Measurements from ENCODE around the gene KCTD2.
A peak's percentile ranks its signal among the peaks of the same experiment; 100 is the strongest.
"Not testable (repeated sequence)": the region's sequence is repeated elsewhere in the genome, so short reads cannot be mapped to it uniquely, and the experiment has no call there.

The KCTD2 gene

DNA sequence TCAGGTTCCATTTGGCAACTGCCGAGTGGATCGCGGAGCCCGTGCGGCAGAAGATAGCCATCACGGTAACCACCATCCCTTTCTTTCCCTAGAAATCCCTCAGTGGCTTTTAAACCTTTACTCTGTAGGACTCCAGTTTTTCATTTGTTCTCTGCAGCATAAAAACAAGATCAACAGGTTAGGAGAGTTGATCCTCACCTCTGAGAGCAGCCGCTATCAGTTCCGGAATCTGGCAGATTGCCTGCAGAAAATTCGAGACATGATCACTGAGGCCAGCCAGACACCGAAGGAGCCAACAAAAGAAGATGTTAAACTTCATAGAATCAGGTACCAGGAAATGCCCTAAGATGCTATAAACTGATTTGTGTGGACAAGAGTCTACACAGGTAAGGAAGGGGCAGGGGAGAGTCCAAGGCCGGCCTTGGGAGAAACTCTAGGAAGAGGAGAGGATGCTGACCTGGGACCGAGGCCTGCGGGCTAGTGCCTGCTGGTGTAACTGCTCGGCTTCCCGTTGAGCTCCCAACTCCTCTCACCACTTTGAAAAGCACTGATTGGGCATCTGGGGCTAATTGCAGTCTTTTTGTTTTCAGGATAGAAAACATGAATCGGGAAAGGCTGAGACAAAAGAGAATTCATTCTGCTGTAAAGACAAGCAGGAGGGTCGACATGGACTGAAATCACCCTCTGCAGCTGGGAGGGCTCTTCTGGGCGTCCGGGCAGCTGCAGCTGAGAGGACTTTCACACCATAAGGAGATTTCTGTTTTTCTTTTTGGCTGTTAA, 26.5 kb upstream of the KCTD2 start:
- no peak for DNase-seq

DNA sequence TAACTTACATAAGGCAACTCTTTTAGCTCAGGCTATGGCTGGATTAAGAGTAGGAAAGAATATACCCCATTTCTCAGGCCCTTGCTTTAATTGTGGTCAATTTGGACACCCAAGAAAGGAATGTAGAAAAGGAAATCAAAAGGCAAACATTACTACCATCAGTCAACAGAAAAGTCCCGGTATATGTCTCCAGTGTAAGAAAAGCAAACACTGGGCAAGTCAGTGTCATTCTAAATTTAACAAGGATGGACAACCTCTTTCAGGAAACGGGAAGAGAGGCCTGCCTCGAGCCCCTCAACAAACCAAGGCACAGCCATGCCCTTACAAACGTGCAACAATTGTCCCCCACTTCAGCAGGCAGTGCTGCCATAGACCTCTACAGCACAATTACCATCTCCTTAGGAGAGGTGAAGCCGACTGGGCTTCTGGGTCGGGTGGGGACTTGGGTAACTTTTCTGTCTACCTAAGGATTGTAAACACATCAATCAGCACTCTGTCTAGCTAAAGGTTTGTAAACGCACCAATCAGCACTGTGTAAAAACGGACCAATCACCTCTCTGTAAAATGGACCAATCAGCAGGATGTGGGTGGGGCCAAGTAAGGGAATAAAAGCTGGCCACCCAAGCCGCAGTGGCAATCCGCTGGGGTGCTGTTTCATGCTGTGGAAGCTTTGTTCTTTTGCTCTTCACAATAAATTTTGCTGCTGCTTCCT, 22.2 kb upstream of the KCTD2 start:
- no peak for DNase-seq

DNA sequence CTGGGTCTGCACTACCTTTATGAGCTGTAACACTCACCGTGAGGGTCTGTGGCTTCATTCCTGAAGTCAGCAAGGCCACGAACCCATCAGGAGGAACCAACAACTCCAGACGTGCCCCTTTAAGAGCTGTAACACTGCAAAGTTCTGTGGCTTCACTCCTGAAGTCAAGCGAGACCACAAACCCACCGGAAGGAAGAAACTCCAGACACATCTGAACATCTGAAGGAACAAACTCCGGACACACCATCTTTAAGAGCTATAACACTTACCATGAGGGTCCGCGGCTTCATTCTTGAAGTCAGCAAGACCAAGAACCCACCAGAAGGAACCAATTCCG, 21.7 kb upstream of the KCTD2 start:
- not testable (repeated sequence) for DNase-seq

DNA sequence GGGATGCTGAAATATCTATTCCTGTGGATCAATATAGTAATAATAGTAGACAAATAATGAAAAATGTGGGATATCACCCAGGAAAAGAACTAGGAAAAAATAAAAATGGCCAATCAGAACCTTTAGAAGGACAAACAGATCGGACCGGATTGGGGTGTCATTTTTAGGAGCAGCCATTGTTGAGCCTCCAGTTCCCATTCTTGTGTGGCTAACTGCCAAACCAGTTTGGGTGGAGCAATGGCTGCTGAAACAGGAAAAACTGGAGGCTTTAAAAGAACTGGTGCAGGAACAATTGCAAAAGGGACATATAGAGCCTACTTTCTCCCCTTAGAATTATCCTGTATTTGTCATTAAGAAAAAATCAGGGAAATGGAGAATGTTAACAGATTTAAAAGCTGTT, 20.4 kb upstream of the KCTD2 start:
- DNase-seq: not testable (repeated sequence)

DNA sequence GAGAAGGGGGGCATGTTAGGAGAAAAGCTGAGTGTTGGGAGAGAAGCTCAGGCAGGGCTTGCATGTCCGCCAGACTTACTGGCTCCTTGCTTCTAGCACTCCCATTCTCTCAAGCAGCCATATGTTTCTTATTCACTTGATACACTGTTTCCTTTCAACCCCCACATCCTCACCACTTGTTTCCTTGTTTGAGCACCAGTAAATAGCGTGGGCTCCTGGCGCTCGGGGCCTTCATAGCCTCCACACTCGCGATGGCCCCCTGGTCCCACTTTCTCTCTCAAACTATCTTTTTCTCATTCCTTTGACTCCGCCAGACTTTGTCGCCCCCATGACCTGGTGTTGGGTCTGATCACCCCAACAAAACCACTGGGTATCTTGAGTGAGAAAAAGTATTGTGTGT, 16.9 kb upstream of the KCTD2 start:
- DNase-seq: no peak

DNA sequence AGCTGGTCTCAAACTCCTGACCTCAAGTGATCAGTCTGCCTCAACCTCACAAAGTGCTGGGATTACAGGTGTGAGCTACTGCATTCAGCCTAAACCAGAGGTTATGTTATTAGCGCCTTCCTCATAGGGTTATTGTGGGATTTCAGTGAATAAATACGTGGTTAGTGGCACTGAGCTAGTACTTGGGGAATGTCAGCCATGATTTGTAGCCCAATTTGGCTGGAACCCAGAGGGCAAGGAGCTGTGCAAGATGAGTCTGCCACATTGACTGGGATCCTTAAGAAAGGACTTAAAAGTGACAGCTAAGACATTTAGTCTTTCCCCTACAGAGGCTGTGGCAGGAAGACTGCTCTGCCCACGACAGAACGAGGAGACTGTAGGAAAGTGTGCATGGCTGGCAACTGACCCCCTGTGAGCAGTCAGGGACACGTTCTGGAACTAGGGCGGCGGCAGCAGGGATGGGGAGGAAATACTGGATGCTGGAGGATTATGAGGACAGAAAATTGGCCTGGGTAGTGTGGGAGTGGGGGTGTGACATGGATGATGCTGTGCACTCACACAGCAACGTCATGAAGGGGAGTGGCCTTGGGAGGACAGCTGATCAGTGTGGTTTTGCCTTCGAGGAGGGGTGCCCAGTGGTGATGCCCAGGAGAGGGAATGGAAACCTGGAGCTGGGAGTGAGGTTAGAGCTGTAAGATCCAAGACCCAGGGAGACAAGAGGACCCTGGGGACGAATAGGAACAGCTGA, 14.9 kb upstream of the KCTD2 start:
- DNase-seq: peak; percentile 42

DNA sequence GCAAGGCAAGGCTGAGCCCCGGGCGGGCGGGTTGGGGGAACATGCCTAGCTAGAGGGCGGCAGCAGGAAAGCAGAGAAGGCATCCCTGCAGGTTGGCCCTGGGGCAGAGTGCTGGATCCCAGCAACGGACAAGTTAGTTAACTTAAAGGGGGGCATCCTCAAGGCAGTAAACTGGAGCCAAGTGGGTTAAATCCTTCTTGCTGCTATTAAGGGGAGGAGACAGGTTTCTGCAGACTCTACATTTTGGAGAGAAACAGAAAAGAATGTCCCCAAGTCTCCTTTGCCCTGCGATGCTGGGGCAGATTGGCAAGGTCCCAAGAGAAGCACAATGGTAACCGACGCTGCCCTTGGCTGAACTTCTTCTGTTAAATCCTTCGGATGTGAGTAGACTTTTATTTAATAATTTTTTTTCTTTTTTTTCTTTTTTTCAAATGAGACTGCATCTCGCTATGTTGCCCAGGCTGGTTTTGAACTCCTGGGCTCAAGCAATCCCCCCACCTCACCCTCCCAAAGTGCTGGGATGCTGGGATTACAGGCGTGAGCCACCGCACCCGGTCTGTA, 14.2 kb upstream of the KCTD2 start:
- no peak for DNase-seq

DNA sequence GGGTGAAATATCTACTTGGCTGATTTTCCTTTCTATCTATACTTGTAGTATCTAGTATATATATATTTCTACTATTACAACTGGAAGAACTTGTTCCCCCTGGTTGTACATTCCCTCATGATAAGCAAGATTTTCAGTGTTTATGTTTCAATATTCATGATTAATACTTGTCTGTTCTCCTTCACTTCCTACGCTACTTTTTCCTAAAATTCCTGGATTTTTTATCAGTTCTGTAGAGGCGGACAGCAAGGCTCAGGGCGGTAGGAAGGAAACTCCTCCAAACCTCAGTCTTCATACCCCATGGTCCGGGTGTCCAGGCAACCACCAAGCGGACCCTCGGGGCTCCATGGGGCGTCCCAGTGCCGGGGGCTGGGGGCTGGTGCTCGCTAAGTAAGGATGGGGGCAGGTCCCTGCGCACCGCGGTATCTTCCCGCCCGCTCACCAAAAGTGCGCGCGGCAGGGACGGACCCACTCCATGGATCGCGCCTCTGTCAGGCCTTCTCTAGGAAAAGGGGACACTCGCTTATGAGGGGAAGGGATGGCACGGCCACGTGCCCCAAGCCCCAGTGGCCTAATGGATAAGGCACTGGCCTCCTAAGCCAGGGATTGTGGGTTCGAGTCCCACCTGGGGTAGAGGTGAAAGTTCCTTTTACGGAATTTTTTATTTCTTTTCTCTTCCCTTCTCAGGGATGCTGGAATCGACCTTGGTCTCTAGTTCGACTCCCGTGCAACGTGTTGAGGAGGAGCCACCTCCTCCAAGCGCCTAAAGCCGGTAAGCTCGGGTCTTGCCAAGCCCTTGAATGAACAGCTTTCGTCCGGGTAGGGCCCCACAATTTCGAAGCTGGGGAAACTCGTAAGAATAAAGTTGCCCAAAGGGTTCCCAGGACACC, 13.4 kb upstream of the KCTD2 start:
- peak; percentile 87 for DNase-seq

DNA sequence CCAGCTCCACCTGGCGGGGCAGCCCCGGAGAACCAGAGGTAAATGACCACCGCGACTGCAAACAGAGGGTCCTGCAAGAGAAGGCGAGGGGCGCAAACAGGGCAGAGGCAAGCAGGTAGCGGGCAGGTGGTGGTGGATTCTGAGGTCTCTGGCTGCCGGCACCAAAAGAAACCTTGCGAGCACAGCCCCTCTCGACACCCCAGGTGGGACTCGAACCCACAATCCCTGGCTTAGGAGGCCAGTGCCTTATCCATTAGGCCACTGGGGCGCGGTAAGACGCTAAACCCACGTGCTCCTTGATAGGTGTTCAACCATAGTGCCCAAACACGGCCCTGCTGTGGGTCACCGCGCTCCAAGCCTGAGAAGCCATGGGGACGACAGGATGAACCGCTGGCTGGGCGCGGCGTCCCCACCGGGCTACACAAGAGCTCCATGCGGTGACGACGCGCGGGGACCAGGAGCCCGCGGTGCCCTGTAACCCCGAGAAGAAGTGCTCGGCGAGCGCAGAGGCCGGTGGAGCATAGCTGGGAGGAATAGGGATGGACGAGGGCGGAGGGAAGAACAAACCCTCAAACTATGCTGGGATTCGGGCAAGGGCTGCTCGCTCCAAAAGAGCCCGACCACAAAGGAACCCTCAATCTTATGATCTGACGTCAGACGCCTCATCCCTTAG, 12.7 kb upstream of the KCTD2 start:
- peak; percentile 77 for DNase-seq

DNA sequence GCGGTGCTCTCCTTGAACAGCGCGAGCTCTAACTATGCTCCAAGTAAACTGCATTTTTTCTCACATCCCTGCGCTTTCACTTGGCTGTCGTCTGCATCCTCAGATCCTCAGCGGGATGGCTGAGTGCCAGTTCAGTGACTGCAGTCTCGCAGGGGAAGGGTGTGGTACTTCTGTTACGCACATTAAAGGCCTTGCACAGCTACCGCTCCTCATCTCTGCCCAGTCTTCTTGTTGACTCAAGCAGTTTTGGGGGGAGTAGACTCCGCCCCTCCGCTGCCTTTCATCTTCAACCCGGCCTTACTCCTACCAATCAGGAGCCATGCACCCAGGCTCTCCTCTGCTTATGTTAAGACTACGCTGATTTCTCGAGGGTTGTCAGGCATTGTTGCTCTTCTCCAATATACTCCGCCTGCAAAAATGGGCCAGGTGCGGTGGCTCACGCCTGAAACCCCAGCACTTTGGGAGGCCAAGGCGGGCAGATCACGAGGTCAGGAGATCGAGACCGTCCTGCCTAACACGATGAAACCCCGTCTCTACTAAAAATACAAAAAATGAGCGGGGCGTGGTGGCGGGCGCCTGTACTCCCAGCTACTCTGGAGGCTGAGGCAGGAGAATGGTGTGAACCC, 10.3 kb upstream of the KCTD2 start:
- DNase-seq: peak; percentile 90

DNA sequence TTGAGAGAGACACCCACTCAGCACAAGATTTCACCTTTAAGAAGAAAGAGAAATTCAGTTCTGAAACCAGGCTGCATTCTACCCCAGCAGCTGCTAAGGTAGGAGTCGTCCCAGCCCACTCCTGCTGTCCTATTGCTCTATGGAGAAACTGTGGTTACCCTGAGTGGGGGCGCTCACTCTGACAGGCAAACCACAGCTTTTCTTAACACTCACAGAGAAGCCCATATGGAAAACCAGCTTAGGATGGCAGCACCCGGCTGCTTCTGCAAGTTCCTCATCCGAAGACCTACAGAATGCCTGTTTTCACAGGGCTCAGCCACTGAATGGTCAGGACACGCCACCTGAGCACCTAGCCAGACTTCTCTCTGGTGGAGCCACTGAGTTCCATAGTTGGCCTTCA, 7.8 kb upstream of the KCTD2 start:
- DNase-seq: no peak

DNA sequence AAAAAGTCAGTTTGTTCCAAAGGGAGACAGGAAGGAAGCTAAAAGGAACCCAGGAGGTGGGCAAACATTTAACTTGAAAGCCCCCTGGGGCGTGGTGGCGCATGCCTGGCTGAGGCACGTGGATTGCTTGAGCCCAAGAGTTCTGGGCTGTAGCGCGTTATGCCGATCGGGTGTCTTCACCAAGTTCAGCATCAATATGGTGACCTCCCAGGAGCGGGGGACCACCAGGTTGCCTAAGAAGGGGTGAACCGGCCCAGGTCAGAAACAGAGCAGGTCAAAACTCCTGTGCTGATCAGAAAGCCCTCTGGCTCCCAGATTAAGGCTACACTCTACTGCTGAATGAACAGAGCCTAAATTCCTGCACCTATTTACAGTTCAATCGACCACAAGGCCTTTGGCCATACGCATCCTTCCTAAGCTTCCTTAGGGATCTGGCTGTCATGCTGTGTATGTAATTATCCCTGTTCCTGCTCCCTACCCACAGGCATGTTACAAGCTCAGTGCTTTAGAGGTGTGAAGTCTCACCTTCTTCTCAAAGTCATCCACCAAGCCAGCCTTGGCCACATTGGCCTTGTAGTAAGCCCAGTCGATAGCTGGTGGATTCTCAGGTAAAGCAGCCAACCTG, 5.3 kb upstream of the KCTD2 start:
- no peak for DNase-seq

DNA sequence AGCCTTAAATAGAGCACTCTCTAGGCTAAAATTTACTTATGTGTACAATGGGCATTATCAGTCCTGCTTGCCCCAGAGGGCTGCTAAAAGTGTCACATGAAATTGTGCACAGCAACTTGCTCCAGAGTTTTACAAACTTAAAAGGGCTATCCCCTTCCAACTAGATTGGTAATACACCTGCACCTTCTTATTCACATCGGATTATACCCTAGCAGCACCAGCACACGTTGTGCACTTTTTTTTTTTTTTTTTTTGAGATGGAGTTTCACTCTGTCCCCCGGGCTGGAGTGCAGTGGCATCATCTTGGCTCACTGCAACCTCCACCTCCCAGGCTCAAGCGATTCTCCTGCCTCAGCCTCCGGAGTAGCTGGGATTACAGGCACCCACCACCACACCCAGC, 3.2 kb upstream of the KCTD2 start:
- not testable (repeated sequence) for DNase-seq

DNA sequence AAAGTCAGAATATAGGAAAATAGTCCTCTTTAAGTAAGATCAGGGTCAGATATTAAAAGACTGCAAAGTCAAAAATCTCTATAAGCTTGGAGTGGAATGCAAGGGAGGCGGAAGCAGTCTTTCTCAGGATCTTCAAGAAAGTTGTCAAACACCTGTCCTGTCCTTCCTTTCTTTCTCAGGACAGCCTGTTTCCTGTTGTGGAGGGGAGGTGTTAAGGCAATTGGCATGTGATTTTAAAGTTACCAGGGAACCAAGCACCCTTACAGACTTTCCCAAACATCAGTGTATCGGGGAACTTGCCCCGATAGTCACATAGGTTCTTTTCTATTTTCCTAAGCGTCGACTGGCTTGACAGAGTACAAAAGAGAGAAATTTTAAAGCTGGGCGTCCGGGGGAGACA, 2.3 kb upstream of the KCTD2 start:
- DNase-seq: no peak

DNA sequence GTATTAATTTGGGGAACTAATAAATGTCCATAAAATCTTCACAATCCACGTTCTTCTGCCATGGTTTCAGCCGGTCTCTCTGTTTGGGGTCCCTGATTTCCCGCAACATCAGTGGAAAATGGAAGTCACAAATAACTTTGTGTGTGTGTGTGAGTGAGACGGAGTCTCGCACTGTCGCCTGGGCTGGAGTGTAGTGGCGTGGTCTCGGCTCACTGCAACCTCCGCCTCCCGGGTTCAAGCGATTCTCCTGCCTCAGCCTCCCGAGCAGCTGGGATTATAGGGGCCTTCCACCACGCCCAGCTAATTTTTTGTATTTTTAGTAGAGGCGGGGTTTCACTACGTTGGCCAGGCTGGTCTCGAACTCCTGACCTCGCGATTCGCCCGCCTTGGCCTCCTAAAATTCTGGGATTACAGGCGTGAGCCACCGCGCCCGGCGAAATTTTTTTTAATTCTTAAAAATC, 1.0 kb upstream of the KCTD2 start:
- DNase-seq: not testable (repeated sequence)

DNA sequence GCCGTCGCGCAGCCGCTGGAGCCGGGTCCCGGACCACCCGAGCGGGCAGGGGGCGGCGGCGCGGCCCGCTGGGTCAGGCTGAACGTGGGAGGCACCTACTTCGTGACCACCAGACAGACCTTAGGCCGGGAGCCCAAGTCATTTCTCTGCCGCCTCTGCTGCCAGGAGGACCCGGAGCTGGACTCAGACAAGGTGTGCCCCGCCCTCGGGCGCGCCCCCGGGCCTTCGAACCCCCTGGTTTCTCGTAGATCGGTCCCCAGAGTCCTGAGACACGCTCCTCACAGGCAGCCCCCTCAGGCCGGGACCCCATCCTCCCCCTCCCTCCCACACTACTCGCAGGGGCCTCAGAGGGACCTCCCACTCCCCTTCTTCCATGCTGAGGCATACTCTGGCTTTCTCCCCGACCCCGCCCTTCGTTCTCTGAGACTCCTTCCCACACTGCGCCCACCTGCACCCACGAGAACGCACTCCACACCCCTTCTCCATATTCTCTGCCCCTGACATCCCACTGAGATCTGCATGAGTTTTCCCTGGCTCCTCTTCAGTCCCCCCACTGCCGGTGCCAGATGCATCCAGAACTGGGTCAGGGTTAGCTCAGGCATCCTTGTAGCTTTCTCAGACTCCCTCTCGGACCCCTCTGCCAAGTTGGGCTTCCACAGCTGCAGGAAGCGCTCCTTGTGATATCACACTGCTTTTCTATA, 523 bp downstream of the KCTD2 start:
- DNase-seq: no peak

DNA sequence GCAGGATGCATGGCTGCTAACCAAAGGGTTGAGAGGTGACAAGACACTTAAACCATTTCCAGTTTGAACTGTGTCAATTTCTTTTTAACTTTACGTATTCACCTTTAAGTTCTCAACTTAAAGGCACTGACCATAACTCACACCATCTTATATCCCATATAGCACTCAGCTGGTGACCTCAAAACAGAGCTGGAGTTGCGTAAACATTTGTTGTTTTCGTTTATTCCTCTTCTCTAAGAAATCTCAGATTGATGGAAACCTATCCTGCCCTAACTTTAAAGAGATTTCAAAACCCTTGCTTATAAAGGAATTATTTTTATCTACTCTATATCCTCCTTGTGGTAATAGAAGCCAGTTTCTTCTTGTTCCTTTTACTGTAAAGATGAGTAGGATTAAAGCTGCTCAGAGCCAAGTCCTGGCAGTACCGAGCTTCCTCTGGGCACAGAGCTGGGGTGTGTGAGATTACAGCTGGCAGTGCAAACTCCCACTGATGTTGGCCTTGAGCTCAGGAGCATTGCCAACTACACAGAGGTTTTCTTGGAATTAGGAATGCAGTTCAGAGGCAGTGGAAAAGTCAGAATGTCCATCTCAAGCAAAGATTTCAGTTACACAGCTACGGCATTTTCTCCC, 1.3 kb downstream of the KCTD2 start:
- DNase-seq: no peak

DNA sequence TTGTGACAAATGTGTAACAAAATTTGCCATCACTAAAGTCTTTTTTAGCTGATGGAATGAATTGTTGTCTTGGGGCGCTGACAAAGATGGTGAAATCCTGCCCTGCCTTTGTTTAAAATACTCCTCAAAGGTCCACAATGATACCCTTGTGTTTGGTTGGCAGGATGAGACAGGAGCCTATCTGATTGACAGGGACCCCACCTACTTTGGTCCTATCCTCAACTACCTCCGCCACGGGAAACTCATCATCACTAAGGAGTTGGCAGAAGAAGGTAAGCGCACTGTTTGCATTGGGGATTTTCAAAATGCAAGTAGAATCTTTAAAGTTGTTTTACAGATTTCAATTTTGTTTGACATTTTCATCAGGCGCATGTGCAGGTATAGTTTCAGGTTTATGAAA, 2.0 kb downstream of the KCTD2 start:
- DNase-seq: no peak

DNA sequence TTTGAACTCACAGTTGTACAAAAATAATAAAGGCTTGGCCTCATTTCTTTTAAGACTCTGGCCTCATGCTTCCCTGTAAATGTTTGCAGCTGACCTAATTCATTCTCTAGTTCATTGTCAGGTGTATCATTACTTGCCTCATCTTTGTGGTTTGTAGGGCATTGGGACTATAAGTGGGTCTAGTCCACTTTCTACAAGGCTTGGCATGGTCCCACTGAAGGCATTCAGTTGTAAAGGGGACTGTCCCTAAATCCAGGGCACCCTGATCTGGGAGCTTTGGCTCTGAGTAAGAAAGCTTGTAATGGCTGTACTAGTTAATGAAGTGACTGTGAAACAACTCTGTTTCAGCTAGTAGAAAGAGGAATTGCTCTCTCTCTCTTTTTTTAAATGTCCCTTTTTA, 2.7 kb downstream of the KCTD2 start:
- no peak for DNase-seq

DNA sequence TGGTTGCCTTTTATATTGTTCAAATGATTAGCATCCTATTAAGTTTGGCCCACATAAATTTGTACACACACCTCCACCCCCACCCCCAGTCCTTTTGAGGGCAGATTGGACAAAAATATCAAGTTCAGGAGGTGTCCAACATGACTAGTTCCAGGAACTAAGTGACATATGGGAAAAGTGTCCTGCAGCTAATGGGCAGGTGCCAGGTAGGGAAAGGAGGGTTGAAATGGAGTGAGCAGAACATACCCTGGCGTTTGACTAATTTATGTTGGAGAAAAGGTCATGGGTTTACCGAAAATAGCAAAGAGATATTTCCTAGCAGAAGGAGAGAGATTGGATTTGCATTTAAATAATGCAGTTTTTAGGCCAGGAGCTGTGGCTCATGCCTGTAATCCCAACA, 4.9 kb downstream of the KCTD2 start:
- DNase-seq: no peak

Measured in NCI-H1436 treated with DMSO at 0.1 percent for 48 hours (cell line).